Neural cell (in vitro differentiated cells): ENCODE measurements around the gene ZXDC.

Experiments
- EZH2 ChIP-seq: fragments of 200-600, 300-800 bp; shearing (Covaris generic), sonication (generic); IDR thresholded peaks from 2 replicates; pipeline ENCODE4 v1.6.1; 2014; ENCODE audit warnings: antibody characterized with exemption, low read length, borderline replicate concordance, mild to moderate bottlenecking; ENCODE audit not compliant: insufficient read depth, poor library complexity, severe bottlenecking
- POLR2AphosphoS5 ChIP-seq: IDR thresholded peaks from 2 replicates; pipeline ENCODE4 v1.6.1; 2012
- SMC3 ChIP-seq: fragments of 450-650 bp; conservative IDR thresholded peaks from 2 replicates; pipeline ENCODE4 v1.6.1; 2014; ENCODE audit warnings: antibody characterized with exemption, mild to moderate bottlenecking, moderate library complexity; ENCODE audit not compliant: poor library complexity
- TAF1 ChIP-seq: IDR thresholded peaks from 2 replicates; pipeline ENCODE4 v1.6.1; 2012; ENCODE audit warnings: low read depth
- TF ChIP-seq, protein P1 (sequence below): fragments of 450-650 bp; IDR thresholded peaks from 2 replicates; pipeline ENCODE4 v1.5.1; 2014; ENCODE audit warnings: antibody characterized with exemption, mild to moderate bottlenecking, moderate library complexity; ENCODE audit not compliant: poor library complexity, severe bottlenecking
- TF ChIP-seq, protein P2 (sequence below): IDR thresholded peaks from 2 replicates; pipeline ENCODE4 v1.6.1; 2012; ENCODE audit warnings: borderline replicate concordance

DNA sequence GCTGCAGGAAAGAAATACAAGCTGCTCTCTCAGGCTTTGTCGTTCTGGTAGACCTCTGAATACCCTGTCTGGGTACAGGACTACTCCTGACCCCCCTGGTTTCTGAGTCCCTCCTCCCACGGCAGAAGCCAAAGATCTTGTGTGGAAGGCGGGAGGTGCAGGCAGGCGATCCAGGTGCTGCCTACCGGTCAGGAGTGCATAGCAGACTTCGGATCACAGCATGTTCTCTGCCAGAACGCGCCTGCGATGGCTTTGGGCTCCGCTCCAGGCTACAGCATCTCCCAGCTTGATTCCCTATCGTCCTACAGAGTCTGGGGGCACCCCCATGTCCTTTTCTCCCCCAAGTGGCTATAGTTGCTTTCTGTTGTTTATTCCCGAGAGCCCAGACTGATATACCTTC, 83.4 kb downstream of the ZXDC start:
- TF ChIP-seq, protein P1, sequence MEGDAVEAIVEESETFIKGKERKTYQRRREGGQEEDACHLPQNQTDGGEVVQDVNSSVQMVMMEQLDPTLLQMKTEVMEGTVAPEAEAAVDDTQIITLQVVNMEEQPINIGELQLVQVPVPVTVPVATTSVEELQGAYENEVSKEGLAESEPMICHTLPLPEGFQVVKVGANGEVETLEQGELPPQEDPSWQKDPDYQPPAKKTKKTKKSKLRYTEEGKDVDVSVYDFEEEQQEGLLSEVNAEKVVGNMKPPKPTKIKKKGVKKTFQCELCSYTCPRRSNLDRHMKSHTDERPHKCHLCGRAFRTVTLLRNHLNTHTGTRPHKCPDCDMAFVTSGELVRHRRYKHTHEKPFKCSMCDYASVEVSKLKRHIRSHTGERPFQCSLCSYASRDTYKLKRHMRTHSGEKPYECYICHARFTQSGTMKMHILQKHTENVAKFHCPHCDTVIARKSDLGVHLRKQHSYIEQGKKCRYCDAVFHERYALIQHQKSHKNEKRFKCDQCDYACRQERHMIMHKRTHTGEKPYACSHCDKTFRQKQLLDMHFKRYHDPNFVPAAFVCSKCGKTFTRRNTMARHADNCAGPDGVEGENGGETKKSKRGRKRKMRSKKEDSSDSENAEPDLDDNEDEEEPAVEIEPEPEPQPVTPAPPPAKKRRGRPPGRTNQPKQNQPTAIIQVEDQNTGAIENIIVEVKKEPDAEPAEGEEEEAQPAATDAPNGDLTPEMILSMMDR, result no peak
- TF ChIP-seq TAF1, result no peak
- TF ChIP-seq, protein P2, sequence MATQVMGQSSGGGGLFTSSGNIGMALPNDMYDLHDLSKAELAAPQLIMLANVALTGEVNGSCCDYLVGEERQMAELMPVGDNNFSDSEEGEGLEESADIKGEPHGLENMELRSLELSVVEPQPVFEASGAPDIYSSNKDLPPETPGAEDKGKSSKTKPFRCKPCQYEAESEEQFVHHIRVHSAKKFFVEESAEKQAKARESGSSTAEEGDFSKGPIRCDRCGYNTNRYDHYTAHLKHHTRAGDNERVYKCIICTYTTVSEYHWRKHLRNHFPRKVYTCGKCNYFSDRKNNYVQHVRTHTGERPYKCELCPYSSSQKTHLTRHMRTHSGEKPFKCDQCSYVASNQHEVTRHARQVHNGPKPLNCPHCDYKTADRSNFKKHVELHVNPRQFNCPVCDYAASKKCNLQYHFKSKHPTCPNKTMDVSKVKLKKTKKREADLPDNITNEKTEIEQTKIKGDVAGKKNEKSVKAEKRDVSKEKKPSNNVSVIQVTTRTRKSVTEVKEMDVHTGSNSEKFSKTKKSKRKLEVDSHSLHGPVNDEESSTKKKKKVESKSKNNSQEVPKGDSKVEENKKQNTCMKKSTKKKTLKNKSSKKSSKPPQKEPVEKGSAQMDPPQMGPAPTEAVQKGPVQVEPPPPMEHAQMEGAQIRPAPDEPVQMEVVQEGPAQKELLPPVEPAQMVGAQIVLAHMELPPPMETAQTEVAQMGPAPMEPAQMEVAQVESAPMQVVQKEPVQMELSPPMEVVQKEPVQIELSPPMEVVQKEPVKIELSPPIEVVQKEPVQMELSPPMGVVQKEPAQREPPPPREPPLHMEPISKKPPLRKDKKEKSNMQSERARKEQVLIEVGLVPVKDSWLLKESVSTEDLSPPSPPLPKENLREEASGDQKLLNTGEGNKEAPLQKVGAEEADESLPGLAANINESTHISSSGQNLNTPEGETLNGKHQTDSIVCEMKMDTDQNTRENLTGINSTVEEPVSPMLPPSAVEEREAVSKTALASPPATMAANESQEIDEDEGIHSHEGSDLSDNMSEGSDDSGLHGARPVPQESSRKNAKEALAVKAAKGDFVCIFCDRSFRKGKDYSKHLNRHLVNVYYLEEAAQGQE, result no peak
- TF ChIP-seq EZH2, result no peak
- TF ChIP-seq SMC3, result no peak
- no peak for TF ChIP-seq POLR2AphosphoS5
